Measurements from ENCODE around the gene TCP11X2. TPM values are rescaled to one million over a fixed set of nuclear protein-coding genes. Genes with fewer than 3 reads are reported as not detected.
"Not testable (repeated sequence)": the region's sequence is repeated elsewhere in the genome, so short reads cannot be mapped to it uniquely, and the experiment has no call there.

Gene TCP11X2
- polyA plus RNA-seq, 3 donors, result not detected

- intact Hi-C loops (cut with micrococcal nuclease); H3K4me1 Mint-ChIP-seq; H3K27me3 Mint-ChIP-seq (ENCODE audit: low read depth in 3 of 3); H3K4me3 ChIP-seq (replicated peaks in 1 of 3; ENCODE audit: low read depth in 2 of 3, low read length in 3 of 3); H3K79me2 ChIP-seq (ENCODE audit: insufficient read depth, low read length); H3K36me3 Mint-ChIP-seq; H3K9ac ChIP-seq (ENCODE audit: insufficient read depth, low read length, poor library complexity, severe bottlenecking); H3K9me3 ChIP-seq (replicated peaks in 1 of 2; ENCODE audit: control insufficient read depth in 1 of 2, insufficient read depth in 1 of 2, low read length in 2 of 2); H3K27ac Mint-ChIP-seq; H3K4me2 ChIP-seq (replicated peaks; ENCODE audit: extremely low read depth, low read length, poor library complexity, severe bottlenecking); H3K27me3 ChIP-seq (ENCODE audit: control insufficient read depth in 2 of 2, insufficient read depth in 2 of 2, low read length in 2 of 2); H2AFZ ChIP-seq (ENCODE audit: insufficient read depth, low read depth, low read length, poor library complexity, severe bottlenecking); H4K20me1 ChIP-seq (ENCODE audit: insufficient read depth, low read length); H3K36me3 ChIP-seq (replicated peaks in 1 of 2; ENCODE audit: control insufficient read depth in 1 of 2, insufficient read depth in 2 of 2, low read length in 2 of 2); H3K4me1 ChIP-seq (ENCODE audit: control insufficient read depth in 1 of 2, insufficient read depth in 2 of 2, low read length in 2 of 2); H3K9me3 Mint-ChIP-seq; H3K27ac ChIP-seq (ENCODE audit: low read depth in 1 of 2, low read length in 2 of 2); H3K4me3 Mint-ChIP-seq; DNase-seq: not testable (repeated sequence)
- WGBS (ENCODE audit: insufficient coverage), result no CpG with 5 or more reads among the region's 4 CpGs
Observed at GRCh38 chrX:102458615-102459014, 13.0 kb downstream of the TCP11X2 start.

- H3K4me3 ChIP-seq (replicated peaks in 1 of 3; ENCODE audit: low read depth in 2 of 3, low read length in 3 of 3); H3K4me2 ChIP-seq (replicated peaks; ENCODE audit: extremely low read depth, low read length, poor library complexity, severe bottlenecking); DNase-seq; H3K4me1 Mint-ChIP-seq; H2AFZ ChIP-seq (ENCODE audit: insufficient read depth, low read depth, low read length, poor library complexity, severe bottlenecking); H3K9me3 ChIP-seq (replicated peaks in 1 of 2; ENCODE audit: control insufficient read depth in 1 of 2, insufficient read depth in 1 of 2, low read length in 2 of 2); H3K9ac ChIP-seq (ENCODE audit: insufficient read depth, low read length, poor library complexity, severe bottlenecking); H3K4me1 ChIP-seq (ENCODE audit: control insufficient read depth in 1 of 2, insufficient read depth in 2 of 2, low read length in 2 of 2); H3K27me3 ChIP-seq (ENCODE audit: control insufficient read depth in 2 of 2, insufficient read depth in 2 of 2, low read length in 2 of 2); H3K4me3 Mint-ChIP-seq; H3K36me3 Mint-ChIP-seq; H3K27me3 Mint-ChIP-seq (ENCODE audit: low read depth in 3 of 3); H3K27ac ChIP-seq (ENCODE audit: low read depth in 1 of 2, low read length in 2 of 2); H3K27ac Mint-ChIP-seq; H3K9me3 Mint-ChIP-seq; intact Hi-C loops (cut with micrococcal nuclease); H3K36me3 ChIP-seq (replicated peaks in 1 of 2; ENCODE audit: control insufficient read depth in 1 of 2, insufficient read depth in 2 of 2, low read length in 2 of 2); H4K20me1 ChIP-seq (ENCODE audit: insufficient read depth, low read length); H3K79me2 ChIP-seq (ENCODE audit: insufficient read depth, low read length): not testable (repeated sequence)
- WGBS (ENCODE audit: insufficient coverage), result no CpG with 5 or more reads among the region's 11 CpGs
Observed at GRCh38 chrX:102439908-102440307, 31.7 kb downstream of the TCP11X2 start, which contains the start of gene NXF2B. Gene NXF2B, minus strand, starts transcription at chrX:102440008. Its CDS starts 59,972 bp downstream, at chrX:102380036.

GRCh38 chrX:102414493-102414892 lies 57.1 kb downstream of the TCP11X2 start:
- H3K4me2 ChIP-seq (replicated peaks; ENCODE audit: extremely low read depth, low read length, poor library complexity, severe bottlenecking); DNase-seq; H3K79me2 ChIP-seq (ENCODE audit: insufficient read depth, low read length); H3K4me3 Mint-ChIP-seq; H4K20me1 ChIP-seq (ENCODE audit: insufficient read depth, low read length); H3K4me3 ChIP-seq (replicated peaks in 1 of 3; ENCODE audit: low read depth in 2 of 3, low read length in 3 of 3); H3K9me3 Mint-ChIP-seq; H3K27me3 ChIP-seq (ENCODE audit: control insufficient read depth in 2 of 2, insufficient read depth in 2 of 2, low read length in 2 of 2); intact Hi-C loops (cut with micrococcal nuclease); H3K36me3 Mint-ChIP-seq; H2AFZ ChIP-seq (ENCODE audit: insufficient read depth, low read depth, low read length, poor library complexity, severe bottlenecking); H3K4me1 ChIP-seq (ENCODE audit: control insufficient read depth in 1 of 2, insufficient read depth in 2 of 2, low read length in 2 of 2); H3K9me3 ChIP-seq (replicated peaks in 1 of 2; ENCODE audit: control insufficient read depth in 1 of 2, insufficient read depth in 1 of 2, low read length in 2 of 2); H3K27me3 Mint-ChIP-seq (ENCODE audit: low read depth in 3 of 3); H3K9ac ChIP-seq (ENCODE audit: insufficient read depth, low read length, poor library complexity, severe bottlenecking); H3K27ac Mint-ChIP-seq; H3K4me1 Mint-ChIP-seq; H3K27ac ChIP-seq (ENCODE audit: low read depth in 1 of 2, low read length in 2 of 2); H3K36me3 ChIP-seq (replicated peaks in 1 of 2; ENCODE audit: control insufficient read depth in 1 of 2, insufficient read depth in 2 of 2, low read length in 2 of 2): not testable (repeated sequence)
- no CpG with 5 or more reads among the region's 4 CpGs for WGBS (ENCODE audit: insufficient coverage)

Other genes with a start within 250 kb of the TCP11X2 start
- not detected for gene NXF2, start 224.6 kb downstream of the TCP11X2 start, polyA plus RNA-seq
- not detected for gene NXF2B, start 31.8 kb downstream of the TCP11X2 start, polyA plus RNA-seq
- not detected for gene TMSB15A, start 44.9 kb upstream of the TCP11X2 start, polyA plus RNA-seq
- 10 to 100 TPM in 1 of 3 donors, 1 to 10 TPM in 2; 5.2 to 10.6 (median 5.4) TPM for gene ARMCX5, start 127.7 kb upstream of the TCP11X2 start, polyA plus RNA-seq
- under 1 TPM in 2 of 3 donors, not detected in 1; 0.03 to 0.47 TPM for gene GPRASP1, start 179.7 kb upstream of the TCP11X2 start, polyA plus RNA-seq
- gene GPRASP2, start 240.6 kb upstream of the TCP11X2 start, polyA plus RNA-seq, result under 1 TPM; 0.23 to 0.66 (median 0.48) TPM
- gene GPRASP3, start 248.9 kb upstream of the TCP11X2 start, polyA plus RNA-seq, result under 1 TPM; 0.03 to 0.08 (median 0.04) TPM

All from CD14-positive monocyte (primary cell).